OCI-LY7 (cell line): ENCODE data around the gene GNAL.

Experiments used
- EZH2phosphoT487 ChIP-seq: fragments of 200-600 bp; sonication (generic); IDR thresholded peaks from 2 replicates; pipeline ENCODE4 v1.6.1; 2018; ENCODE audit warnings: low read depth, borderline replicate concordance, mild to moderate bottlenecking, mixed run types, antibody characterized with exemption, low read length, moderate library complexity, mixed read lengths
- TF ChIP-seq, protein P1 (sequence below): fragments of 200-600 bp; sonication (generic); conservative IDR thresholded peaks from 2 replicates; pipeline ENCODE4 v1.5.1; 2014; ENCODE audit warnings: mild to moderate bottlenecking, antibody characterized with exemption, low read length, moderate library complexity, mixed read lengths

DNA sequence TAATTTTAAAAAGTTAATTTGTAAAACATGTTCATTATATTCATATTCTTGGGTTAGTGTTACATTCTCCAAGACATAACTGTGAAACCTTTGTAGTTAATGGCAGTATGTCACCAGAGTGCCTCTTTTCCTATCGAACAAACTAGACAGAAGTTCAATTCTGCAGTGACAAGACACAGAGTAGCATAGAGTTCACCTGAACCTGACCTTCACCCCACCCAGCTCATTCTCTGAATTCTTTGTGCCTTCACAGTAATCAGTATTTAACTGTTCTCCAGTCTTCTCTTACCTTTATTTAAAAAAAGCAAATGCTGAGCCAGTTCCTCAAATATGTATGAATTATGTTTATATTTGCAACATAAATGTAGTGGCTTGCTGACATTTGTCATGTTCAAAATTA, 109.2 kb downstream of the GNAL start:
- TF ChIP-seq, protein P1, sequence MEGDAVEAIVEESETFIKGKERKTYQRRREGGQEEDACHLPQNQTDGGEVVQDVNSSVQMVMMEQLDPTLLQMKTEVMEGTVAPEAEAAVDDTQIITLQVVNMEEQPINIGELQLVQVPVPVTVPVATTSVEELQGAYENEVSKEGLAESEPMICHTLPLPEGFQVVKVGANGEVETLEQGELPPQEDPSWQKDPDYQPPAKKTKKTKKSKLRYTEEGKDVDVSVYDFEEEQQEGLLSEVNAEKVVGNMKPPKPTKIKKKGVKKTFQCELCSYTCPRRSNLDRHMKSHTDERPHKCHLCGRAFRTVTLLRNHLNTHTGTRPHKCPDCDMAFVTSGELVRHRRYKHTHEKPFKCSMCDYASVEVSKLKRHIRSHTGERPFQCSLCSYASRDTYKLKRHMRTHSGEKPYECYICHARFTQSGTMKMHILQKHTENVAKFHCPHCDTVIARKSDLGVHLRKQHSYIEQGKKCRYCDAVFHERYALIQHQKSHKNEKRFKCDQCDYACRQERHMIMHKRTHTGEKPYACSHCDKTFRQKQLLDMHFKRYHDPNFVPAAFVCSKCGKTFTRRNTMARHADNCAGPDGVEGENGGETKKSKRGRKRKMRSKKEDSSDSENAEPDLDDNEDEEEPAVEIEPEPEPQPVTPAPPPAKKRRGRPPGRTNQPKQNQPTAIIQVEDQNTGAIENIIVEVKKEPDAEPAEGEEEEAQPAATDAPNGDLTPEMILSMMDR = no peak
- no peak for TF ChIP-seq EZH2phosphoT487
